HG02571 (cell line): ENCODE measurements around the gene ALPK1.
"Not testable (repeated sequence)": the region's sequence is repeated elsewhere in the genome, so short reads cannot be mapped to it uniquely, and the experiment has no call there.

Experiments used
- ATAC-seq: cut with Tn5 transposase; IDR thresholded peaks from one replicate; pipeline ENCODE4 v1.9.1; 2021; ENCODE audit warnings: mild to moderate bottlenecking, moderate library complexity; ENCODE audit not compliant: unreplicated experiment

Gene ALPK1

GRCh38 chr4:112448306-112449132, 151.3 kb downstream of the ALPK1 start:
- no peak for ATAC-seq

- ATAC-seq = no peak
Observed at GRCh38 chr4:112449708-112450107, 152.5 kb downstream of the ALPK1 start.

DNA sequence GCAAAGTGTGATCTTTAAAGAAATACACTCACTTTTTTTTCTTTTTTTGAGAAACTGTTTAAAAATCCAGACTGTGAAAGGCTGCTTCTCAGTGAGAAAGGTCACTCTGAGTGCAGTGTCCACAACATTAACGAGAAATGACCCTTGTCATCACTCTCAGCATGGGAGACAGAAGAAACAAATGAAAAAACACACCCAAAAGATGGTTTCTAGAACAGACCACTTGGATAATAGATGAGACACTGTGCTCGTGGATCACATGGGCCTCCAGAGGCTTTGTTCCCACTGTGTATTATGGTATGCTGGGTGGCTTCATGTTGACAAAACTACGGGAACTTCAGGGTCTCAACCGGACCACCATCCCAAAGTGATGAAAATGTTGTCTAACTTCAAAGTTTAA, 153.9 kb downstream of the ALPK1 start:
- no peak for ATAC-seq

DNA sequence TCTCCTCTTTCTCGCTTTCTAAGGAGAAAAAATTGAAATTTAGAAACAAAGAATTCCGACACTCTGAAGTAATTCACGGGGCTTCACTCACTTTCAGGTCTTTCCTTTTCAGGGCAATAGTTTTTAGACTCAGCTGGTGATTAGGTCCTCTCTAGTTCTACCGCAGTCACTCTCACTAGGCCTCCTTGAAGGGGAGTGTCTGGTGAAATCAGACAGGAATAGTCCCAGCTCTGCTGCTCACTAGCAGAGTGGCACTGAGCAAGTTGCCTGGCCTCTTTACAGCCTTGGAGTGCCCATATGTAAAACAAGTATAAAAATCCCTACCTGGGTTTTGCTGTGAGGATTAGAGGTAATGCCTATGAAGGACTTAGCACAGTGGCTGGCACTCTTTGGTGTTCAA, 154.7 kb downstream of the ALPK1 start:
- no peak for ATAC-seq

DNA sequence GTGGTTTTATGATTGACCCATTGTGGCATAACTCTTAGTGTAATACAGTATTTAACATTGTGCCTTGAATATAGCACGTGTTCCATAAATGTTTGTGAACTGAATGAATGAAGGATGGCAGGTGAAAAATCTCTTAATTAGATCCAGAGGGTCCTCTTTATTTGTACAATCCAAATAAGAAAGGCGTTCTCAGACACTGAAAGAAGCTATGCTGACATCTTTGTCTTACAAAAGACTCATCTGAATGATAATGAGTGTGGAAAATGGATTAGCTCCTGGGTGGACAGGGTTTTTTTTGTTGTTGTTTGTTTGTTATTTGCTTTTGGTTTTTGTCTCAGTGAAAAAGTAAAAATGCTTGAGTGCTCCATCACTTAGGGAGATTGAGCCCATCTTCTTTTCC, 156.2 kb downstream of the ALPK1 start:
- ATAC-seq = no peak

GRCh38 chr4:112472318-112472717, 175.1 kb downstream of the ALPK1 start:
- ATAC-seq = no peak

DNA sequence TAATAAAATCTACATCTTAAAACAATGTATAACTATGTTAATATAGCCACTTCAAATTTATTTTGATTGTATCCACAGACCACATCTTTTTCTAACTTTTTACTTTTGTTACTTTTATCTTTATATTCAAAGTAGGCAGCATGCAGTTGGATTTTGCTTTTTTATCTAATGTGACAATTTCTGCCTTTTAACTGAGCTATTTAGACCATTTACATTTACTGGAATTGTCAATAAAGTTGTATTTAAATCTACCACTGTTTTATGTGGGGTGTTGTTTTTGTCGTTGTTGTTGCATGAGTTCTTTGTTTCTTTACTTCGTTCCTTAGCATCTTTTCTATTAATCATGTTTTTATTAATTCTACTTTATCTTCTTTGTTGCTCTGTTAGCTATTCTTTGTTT, 176.8 kb downstream of the ALPK1 start:
- no peak for ATAC-seq

DNA sequence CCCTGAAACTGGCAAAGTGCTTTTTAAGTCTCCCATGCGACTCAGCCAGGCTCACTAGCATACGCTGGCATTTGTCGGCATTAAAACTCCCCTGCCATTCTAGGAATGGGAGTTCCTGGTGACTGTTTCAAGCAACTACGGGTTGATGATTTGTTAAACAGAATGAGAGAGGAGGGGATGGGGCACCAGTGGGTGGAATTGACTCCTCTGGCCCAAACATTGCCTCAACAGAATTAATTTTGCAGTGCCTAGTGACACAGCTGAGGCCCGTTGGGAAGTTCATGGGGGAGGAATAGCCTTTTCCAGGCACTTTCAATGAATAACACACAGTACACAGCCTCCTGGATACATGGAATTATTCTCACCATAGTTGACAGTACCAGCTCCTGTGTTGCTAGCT, 188.8 kb downstream of the ALPK1 start:
- no peak for ATAC-seq

DNA sequence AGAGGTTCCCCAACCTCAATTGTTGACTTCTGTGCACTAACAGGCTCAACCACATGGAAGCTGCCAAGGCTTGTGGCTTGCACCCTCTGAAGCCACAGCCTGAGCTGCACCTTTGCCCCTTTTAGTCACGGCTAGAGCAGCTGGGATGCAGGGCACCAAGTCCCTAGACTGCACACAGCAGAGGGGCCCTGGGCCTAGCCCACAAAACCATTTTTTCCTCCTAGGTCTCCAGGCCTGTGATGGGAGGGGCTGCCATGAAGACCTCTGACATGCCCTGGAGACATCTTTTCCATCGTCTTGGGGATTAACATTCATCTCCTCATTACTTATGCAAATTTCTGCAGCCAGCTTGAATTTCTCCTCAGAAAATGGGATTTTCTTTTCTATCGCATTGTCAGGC, 193.6 kb downstream of the ALPK1 start:
- not testable (repeated sequence) for ATAC-seq
